HepG2 (cell line): ENCODE results near the gene SWI5. TPM values are rescaled to one million over a fixed set of nuclear protein-coding genes. Genes with fewer than 3 reads are reported as not detected.
A peak's percentile ranks its signal among the peaks of the same experiment; 100 is the strongest.

Experiments
- GABPB1 ChIP-seq: IDR thresholded peaks from 2 replicates; pipeline ENCODE4 v1.6.1; 2016; ENCODE audit warnings: mild to moderate bottlenecking, missing genetic modification reagents, moderate library complexity, missing compliant biosample characterization
- HMGA1 ChIP-seq: sonication (generic); formaldehyde crosslinking; conservative IDR thresholded peaks from 2 replicates; pipeline ENCODE4 v1.4.0; 2020; ENCODE audit warnings: missing genetic modification reagents
- KLF16 ChIP-seq, 2 experiments: sonication (generic) in 1 of 2; formaldehyde crosslinking in 1 of 2; IDR thresholded peaks; 2 replicates each; pipeline versions ENCODE4 v1.6.1 to v1.8.0; 2016 to 2023; ENCODE audit warnings: missing genetic modification reagents in 2 of 2, missing compliant biosample characterization in 1 of 2
- MTERF4 ChIP-seq: sonication (generic); formaldehyde crosslinking; IDR thresholded peaks from 2 replicates; pipeline ENCODE4 v1.8.0; 2023; ENCODE audit warnings: mild to moderate bottlenecking, missing genetic modification reagents
- NR1H2 ChIP-seq: sonication (generic); formaldehyde crosslinking; IDR thresholded peaks from 2 replicates; pipeline ENCODE4 v1.8.1; 2022; ENCODE audit warnings: low read depth, missing genetic modification reagents, borderline replicate concordance
- PITX1 ChIP-seq: sonication (generic); formaldehyde crosslinking; IDR thresholded peaks from 2 replicates; pipeline ENCODE4 v1.5.1; 2020; ENCODE audit warnings: mild to moderate bottlenecking, missing genetic modification reagents
- POLR2AphosphoS2 ChIP-seq: IDR thresholded peaks from 2 replicates; pipeline ENCODE4 v1.6.1; 2011; ENCODE audit warnings: low read depth, low read length, improper control_type of control experiment
- RNF219 ChIP-seq: sonication (generic); formaldehyde crosslinking; IDR thresholded peaks from 2 replicates; pipeline ENCODE4 v1.5.0; 2020; ENCODE audit warnings: mild to moderate bottlenecking, missing genetic modification reagents
- RXRA ChIP-seq: sonication (generic); formaldehyde crosslinking; IDR thresholded peaks from 2 replicates; pipeline ENCODE4 v1.5.1; 2020; ENCODE audit warnings: missing genetic modification reagents
- SMARCC2 ChIP-seq: fragments of 450-650 bp; IDR thresholded peaks from 2 replicates; pipeline ENCODE4 v1.6.1; 2017; ENCODE audit warnings: antibody characterized with exemption, mild to moderate bottlenecking
- THAP11 ChIP-seq: IDR thresholded peaks from 2 replicates; pipeline ENCODE4 v1.6.1; 2016; ENCODE audit warnings: missing biosample characterization, missing genetic modification reagents
- TRAFD1 ChIP-seq: sonication (generic); formaldehyde crosslinking; IDR thresholded peaks from 2 replicates; pipeline ENCODE4 v1.5.1; 2020; ENCODE audit warnings: missing genetic modification reagents, mild to moderate bottlenecking, borderline replicate concordance
- TRIM22 ChIP-seq: fragments of 450-650 bp; IDR thresholded peaks from 2 replicates; pipeline ENCODE4 v1.6.1; 2017
- ZBTB7A ChIP-seq: sonication (generic); formaldehyde crosslinking; IDR thresholded peaks from 2 replicates; pipeline ENCODE4 v1.8.0; 2022; ENCODE audit warnings: mild to moderate bottlenecking, missing genetic modification reagents
- ZNF501 ChIP-seq: sonication (generic); formaldehyde crosslinking; IDR thresholded peaks from 2 replicates; pipeline ENCODE4 v1.5.1; 2020; ENCODE audit warnings: mild to moderate bottlenecking, moderate library complexity, missing genetic modification reagents
- ZNF503 ChIP-seq: sonication (generic); formaldehyde crosslinking; IDR thresholded peaks from 2 replicates; pipeline ENCODE4 v1.4.0; 2020; ENCODE audit warnings: missing genetic modification reagents
- ZNF569 ChIP-seq: sonication (generic); formaldehyde crosslinking; IDR thresholded peaks from 2 replicates; pipeline ENCODE4 v1.5.0; 2020; ENCODE audit warnings: mild to moderate bottlenecking, missing genetic modification reagents, moderate library complexity, borderline replicate concordance
- ZNF792 ChIP-seq: IDR thresholded peaks from 2 replicates; pipeline ENCODE4 v1.6.1; 2016
- polyA plus RNA-seq, 8 experiments: library from polyadenylated mRNA; depleted of rRNA in 3 of 8; stranded (reverse) in 7 of 8; unstranded in 1 of 8; fragments of >200 nt; fragmentation: Illumina TruSeq in 4 of 8; extraction: Trizol in 4 of 8; gene quantifications; 2 replicates each; pipeline versions ENCODE4 v1.2.1 to v1.2.3, GENCODE V29; 2011 to 2016; ENCODE audit warnings: low read depth in 4 of 8, missing spikeins in 1 of 8, mixed read lengths in 1 of 8; ENCODE audit not compliant: insufficient read depth in 1 of 8
- total RNA-seq, 5 experiments: library from RNA; depleted of rRNA; stranded (reverse); fragments of >200 nt; fragmentation: Illumina TruSeq; extraction: Trizol; gene quantifications; 2 replicates each; pipeline ENCODE4 v1.2.3, GENCODE V29; 2016; ENCODE audit warnings: low read depth in 1 of 5
- TF ChIP-seq, protein P1 (sequence below): sonication (generic); formaldehyde crosslinking; conservative IDR thresholded peaks from 2 replicates; pipeline ENCODE4 v1.8.0; 2022; ENCODE audit warnings: missing genetic modification reagents

Gene SWI5
- total and polyA plus RNA-seq, 2 of the 13 experiments (the other 11 are each of a cell fraction or from before 2014, with no cell fraction given): 39.2 to 41.0 TPM

DNA sequence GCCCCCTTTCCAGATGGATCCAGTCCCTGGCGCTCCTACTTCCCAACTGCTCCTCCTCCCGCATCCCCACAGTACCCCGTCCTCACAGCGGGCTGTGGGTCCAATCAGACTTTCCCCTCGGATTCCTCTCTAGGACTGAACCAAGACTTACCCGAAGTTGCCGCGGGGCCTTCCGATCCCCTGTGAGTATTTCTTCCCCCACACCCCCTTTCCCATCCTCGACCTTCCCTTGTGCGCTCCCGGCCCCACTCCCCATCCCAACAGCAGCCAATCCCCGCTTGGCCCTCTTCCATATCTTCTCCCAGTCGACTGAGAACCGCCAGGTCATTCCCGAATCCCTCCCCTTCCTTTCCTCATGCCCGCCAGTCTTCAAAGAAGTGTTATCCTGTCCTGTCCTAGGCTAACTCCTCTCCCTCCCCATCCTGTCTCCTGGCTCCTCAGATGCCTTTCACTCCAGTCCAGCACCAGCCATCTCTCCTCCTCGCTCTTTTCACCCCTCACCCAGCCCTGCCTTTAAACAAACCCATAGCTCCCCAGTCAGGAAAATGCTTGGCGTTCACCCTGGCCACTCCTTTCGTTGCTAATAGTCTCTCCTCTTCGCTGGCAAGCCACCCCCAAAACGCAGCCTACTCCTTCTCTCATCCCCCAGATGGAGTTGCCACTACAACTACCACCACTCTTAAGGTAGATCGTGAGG lies 646 bp downstream of the SWI5 start (continued):
- TF ChIP-seq TRAFD1 (CRISPR knock-in tag) (no peak), GABPB1 (CRISPR knock-in tag) (no peak), THAP11 (no peak), ZNF503 (CRISPR knock-in tag) (no peak), SMARCC2 (no peak), ZBTB7A (no peak), HMGA1 (CRISPR knock-in tag) (no peak), ZNF792 (no peak), NR1H2 (CRISPR knock-in tag) (no peak), RXRA (no peak), POLR2AphosphoS2 (no peak), MTERF4 (CRISPR knock-in tag) (peak; percentile 54; the same call in 1 of the 2 replicates), TRIM22 (no peak), PITX1 (CRISPR knock-in tag) (0 out of 2 replicates have a peak, but pooled peaks have one; percentile 40), RNF219 (CRISPR knock-in tag) (no peak), KLF16 (CRISPR knock-in tag; IDR thresholded peaks at IDR 0.05) (no peak), ZNF569 (no peak), ZNF501 (CRISPR knock-in tag) (peak; percentile 33; the same call in 1 of the 2 replicates)
- TF ChIP-seq, protein P1, sequence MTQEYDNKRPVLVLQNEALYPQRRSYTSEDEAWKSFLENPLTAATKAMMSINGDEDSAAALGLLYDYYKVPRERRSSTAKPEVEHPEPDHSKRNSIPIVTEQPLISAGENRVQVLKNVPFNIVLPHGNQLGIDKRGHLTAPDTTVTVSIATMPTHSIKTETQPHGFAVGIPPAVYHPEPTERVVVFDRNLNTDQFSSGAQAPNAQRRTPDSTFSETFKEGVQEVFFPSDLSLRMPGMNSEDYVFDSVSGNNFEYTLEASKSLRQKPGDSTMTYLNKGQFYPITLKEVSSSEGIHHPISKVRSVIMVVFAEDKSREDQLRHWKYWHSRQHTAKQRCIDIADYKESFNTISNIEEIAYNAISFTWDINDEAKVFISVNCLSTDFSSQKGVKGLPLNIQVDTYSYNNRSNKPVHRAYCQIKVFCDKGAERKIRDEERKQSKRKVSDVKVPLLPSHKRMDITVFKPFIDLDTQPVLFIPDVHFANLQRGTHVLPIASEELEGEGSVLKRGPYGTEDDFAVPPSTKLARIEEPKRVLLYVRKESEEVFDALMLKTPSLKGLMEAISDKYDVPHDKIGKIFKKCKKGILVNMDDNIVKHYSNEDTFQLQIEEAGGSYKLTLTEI (CRISPR knock-in tag): no peak
